PC-9 (cell line): ENCODE results near the gene CDK8. TPM values are rescaled to one million over a fixed set of nuclear protein-coding genes. Genes with fewer than 3 reads are reported as not detected.

Source experiments
- BruUV-seq: library from RNA; stranded (reverse); fragments of 400-500 nt; replicated peaks from 2 replicates; lab custom pipeline; 2021; lab: Mats Ljungman, UMichigan
- CTCF ChIA-PET: fragments of 300-600 bp; sonication (Branson Sonifier 250); formaldehyde crosslinking; loops from one replicate; lab custom pipeline; 2022; ENCODE audit warnings: antibody characterized with exemption; lab: Charles Lee
- POLR2A ChIA-PET: fragments of 300-600 bp; sonication (Branson Sonifier 250); formaldehyde crosslinking; loops from one replicate; lab custom pipeline; 2022; ENCODE audit warnings: antibody characterized with exemption; ENCODE audit not compliant: unreplicated experiment; lab: Charles Lee
- DNase-seq, 2 experiments: peaks; one replicate each; pipeline versions ENCODE4 v3.0.0 to v3.0.0-alpha.2; 2015 to 2022; ENCODE audit warnings: mixed read lengths in 1 of 2
- H2AFZ ChIP-seq: fragments of 200-600 bp; sonication (generic); 2 replicates; pipeline ENCODE4 v1.8.1; 2017; ENCODE audit warnings: antibody characterized with exemption
- H3F3A ChIP-seq: fragments of 200-600 bp; sonication (generic); 2 replicates; pipeline ENCODE4 v1.8.1; 2017; ENCODE audit warnings: antibody characterized with exemption, mild to moderate bottlenecking, low read depth; ENCODE audit not compliant: insufficient read depth
- H3K27ac ChIP-seq: fragments of 200-600 bp; sonication (generic); 2 replicates; pipeline ENCODE4 v1.6.1; 2016; ENCODE audit warnings: mixed run types
- H3K27me3 ChIP-seq: fragments of 200-600 bp; sonication (generic); 2 replicates; pipeline ENCODE4 v1.6.1; 2016; ENCODE audit warnings: low read depth, mixed run types; ENCODE audit not compliant: insufficient read depth
- H3K36me3 ChIP-seq: fragments of 200-600 bp; sonication (generic); 2 replicates; pipeline ENCODE4 v1.6.1; 2016; ENCODE audit warnings: low read depth, mixed run types
- H3K4me1 ChIP-seq: fragments of 200-600 bp; sonication (generic); replicated peaks from 2 replicates; pipeline ENCODE4 v1.6.1; 2016; ENCODE audit warnings: mixed run types; ENCODE audit not compliant: insufficient read depth
- H3K4me2 ChIP-seq: fragments of 200-600 bp; sonication (generic); 2 replicates; pipeline ENCODE4 v1.6.1; 2017; ENCODE audit warnings: mixed run types
- H3K4me3 ChIP-seq: fragments of 200-600 bp; sonication (generic); 2 replicates; pipeline ENCODE4 v1.6.1; 2016; ENCODE audit warnings: mixed run types
- H3K79me2 ChIP-seq: fragments of 200-600 bp; sonication (generic); 2 replicates; pipeline ENCODE4 v1.6.1; 2017; ENCODE audit warnings: low read depth, mixed run types
- H3K9me2 ChIP-seq: fragments of 200-600 bp; sonication (generic); 2 replicates; pipeline ENCODE4 v1.8.1; 2017; ENCODE audit warnings: mild to moderate bottlenecking; ENCODE audit not compliant: insufficient read depth
- H3K9me3 ChIP-seq: fragments of 200-600 bp; sonication (generic); 2 replicates; pipeline ENCODE4 v1.8.1; 2016; ENCODE audit warnings: low read depth; ENCODE audit not compliant: insufficient read depth
- H4K20me1 ChIP-seq: fragments of 200-600 bp; sonication (generic); 2 replicates; pipeline ENCODE4 v1.8.1; 2017; ENCODE audit not compliant: insufficient read depth
- EZH2 ChIP-seq: fragments of 200-600 bp; sonication (generic); IDR thresholded peaks from 2 replicates; pipeline ENCODE4 v1.8.0; 2017; ENCODE audit warnings: antibody characterized with exemption, low read depth
- intact Hi-C: fragments of 100-400 bp; cut with micrococcal nuclease; formaldehyde crosslinking; loops from one replicate; pipeline ENCODE4 v1.10.0; 2022; ENCODE audit not compliant: unreplicated experiment
- total RNA-seq: library from RNA; stranded (reverse); gene quantifications from 2 replicates; pipeline ENCODE4 v1.2.3, GENCODE V29; 2021
- TF ChIP-seq, protein P1 (sequence below): fragments of 200-600 bp; sonication (generic); conservative IDR thresholded peaks from 2 replicates; pipeline ENCODE4 v1.6.1; 2017; ENCODE audit warnings: mixed run types, antibody characterized with exemption, mild to moderate bottlenecking, moderate library complexity

Gene CDK8
- total RNA-seq, 1 experiment from 2014 or later: 14.8 TPM

DNA sequence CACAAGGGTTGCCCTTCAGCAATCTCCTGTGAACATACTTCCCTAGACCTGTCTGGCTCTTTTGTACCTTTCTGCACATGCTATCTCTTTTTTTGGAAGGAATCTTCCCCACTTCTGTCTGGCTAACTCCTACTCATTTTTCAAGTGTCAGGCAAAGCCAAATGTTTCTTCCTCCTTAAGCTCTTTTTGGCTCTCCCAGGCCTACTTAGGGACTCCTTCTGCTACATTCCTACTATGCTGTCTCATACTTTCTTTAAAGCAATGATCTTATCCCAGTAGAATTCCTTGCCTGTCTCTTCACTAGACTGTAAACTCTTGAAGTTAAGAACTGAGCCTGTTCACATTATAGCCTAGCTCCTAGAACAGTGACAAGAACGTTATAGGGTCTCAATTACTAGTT, 188.6 kb downstream of the CDK8 start:
- H3K9me3 ChIP-seq: peaks cover 3% of the 10 kb centered on the region
- H3K79me2 ChIP-seq: no peaks in the 10 kb centered on the region
- no TSS peak for BruUV-seq
- no peak overlapping the region for H3K27ac ChIP-seq
- no peak overlapping the region for H3K4me2 ChIP-seq
- no peaks in the 10 kb centered on the region for H3F3A ChIP-seq
- H2AFZ ChIP-seq: no peak overlapping the region
- H3K4me1 ChIP-seq: no peaks in the 10 kb centered on the region
- no peaks in the 10 kb centered on the region for H3K36me3 ChIP-seq
- no peaks in the 10 kb centered on the region for H3K9me2 ChIP-seq
- intact Hi-C loops: no loop called here
- 0 out of 2 replicates have a peak, but pooled peaks cover 4% of the 10 kb centered on the region for H3K27me3 ChIP-seq
- no peak for DNase-seq
- no peak for TF ChIP-seq EZH2
- TF ChIP-seq, protein P1, sequence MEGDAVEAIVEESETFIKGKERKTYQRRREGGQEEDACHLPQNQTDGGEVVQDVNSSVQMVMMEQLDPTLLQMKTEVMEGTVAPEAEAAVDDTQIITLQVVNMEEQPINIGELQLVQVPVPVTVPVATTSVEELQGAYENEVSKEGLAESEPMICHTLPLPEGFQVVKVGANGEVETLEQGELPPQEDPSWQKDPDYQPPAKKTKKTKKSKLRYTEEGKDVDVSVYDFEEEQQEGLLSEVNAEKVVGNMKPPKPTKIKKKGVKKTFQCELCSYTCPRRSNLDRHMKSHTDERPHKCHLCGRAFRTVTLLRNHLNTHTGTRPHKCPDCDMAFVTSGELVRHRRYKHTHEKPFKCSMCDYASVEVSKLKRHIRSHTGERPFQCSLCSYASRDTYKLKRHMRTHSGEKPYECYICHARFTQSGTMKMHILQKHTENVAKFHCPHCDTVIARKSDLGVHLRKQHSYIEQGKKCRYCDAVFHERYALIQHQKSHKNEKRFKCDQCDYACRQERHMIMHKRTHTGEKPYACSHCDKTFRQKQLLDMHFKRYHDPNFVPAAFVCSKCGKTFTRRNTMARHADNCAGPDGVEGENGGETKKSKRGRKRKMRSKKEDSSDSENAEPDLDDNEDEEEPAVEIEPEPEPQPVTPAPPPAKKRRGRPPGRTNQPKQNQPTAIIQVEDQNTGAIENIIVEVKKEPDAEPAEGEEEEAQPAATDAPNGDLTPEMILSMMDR: no peak
- no peaks in the 10 kb centered on the region for H4K20me1 ChIP-seq
- POLR2A ChIA-PET: no interaction called here
- no peak overlapping the region for H3K4me3 ChIP-seq
- CTCF ChIA-PET: no interaction called here

DNA sequence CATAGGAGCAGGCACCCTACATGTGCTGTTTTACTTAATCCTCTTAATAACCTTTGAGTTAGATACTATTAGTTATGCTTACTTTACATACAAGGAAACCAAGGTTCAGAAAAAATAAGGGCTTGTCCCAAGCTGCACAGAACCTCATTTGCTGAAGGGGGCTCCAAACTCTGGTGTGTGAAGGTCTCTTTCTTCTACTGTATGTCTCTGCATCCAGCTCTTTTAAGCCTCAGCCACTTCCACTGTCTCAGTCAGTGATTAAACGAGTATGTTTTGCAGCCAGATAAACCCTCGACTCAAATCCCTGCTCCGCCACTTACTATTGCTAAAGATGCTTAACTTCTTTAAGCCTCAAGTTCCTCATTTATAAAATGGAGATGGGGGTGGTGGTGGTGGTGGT, 191.2 kb downstream of the CDK8 start:
- Histone ChIP-seq H4K20me1 (no peaks in the 10 kb centered on the region), H2AFZ (no peak overlapping the region), H3K4me1 (no peaks in the 10 kb centered on the region), H3K9me3 (no peaks in the 10 kb centered on the region; the same call in 1 of the 2 replicates), H3K4me2 (no peak overlapping the region), H3K9me2 (no peaks in the 10 kb centered on the region), H3K27me3 (no peaks in the 10 kb centered on the region), H3K79me2 (no peaks in the 10 kb centered on the region), H3K4me3 (no peak overlapping the region), H3F3A (no peaks in the 10 kb centered on the region), H3K27ac (no peak overlapping the region), H3K36me3 (no peaks in the 10 kb centered on the region)
- no TSS peak for BruUV-seq
- ChIA-PET CTCF (no interaction called here), POLR2A (no interaction called here)
- no peak for DNase-seq
- no peak for TF ChIP-seq EZH2
- TF ChIP-seq, protein P1: no peak
- intact Hi-C loops: no loop called here

DNA sequence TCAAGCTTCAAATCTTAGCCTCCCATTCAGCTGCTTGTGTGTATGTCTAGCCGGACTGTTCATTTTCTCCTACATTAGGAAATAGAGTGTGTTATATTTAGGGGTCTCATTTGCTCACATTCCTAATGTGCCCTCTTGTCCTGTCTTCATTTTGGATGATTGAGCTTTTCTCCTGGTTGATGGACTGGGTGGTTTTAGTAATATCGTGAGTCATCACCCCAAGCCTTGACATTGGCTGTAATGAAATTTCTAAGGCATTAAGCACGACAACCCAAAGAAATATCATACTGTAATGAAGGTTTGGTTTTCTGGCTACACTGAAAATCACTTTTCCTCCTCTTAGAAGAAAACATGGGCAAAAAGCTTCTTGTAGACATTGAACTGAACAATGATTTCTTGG, 192.8 kb downstream of the CDK8 start:
- TF ChIP-seq EZH2: no peak
- TF ChIP-seq, protein P1: no peak
- no peak overlapping the region for H3K27ac ChIP-seq
- intact Hi-C loops: no loop called here
- no TSS peak for BruUV-seq
- H2AFZ ChIP-seq: no peak overlapping the region
- H3K4me1 ChIP-seq: no peaks in the 10 kb centered on the region
- no peaks in the 10 kb centered on the region for H3K9me3 ChIP-seq
- DNase-seq: no peak
- H3K27me3 ChIP-seq: no peaks in the 10 kb centered on the region
- ChIA-PET POLR2A (no interaction called here), CTCF (no interaction called here)
- no peaks in the 10 kb centered on the region for H3K36me3 ChIP-seq
- no peaks in the 10 kb centered on the region for H3K79me2 ChIP-seq
- H3K4me3 ChIP-seq: no peak overlapping the region
- no peaks in the 10 kb centered on the region for H3F3A ChIP-seq
- no peaks in the 10 kb centered on the region for H4K20me1 ChIP-seq
- no peaks in the 10 kb centered on the region for H3K9me2 ChIP-seq
- H3K4me2 ChIP-seq: no peak overlapping the region
